ENCODE results near the gene PRCD.
A peak's percentile ranks its signal among the peaks of the same experiment; 100 is the strongest.
"Not testable (repeated sequence)": the region's sequence is repeated elsewhere in the genome, so short reads cannot be mapped to it uniquely, and the experiment has no call there.

PRCD gene

GRCh38 chr17:76504117-76504516 lies 35.7 kb upstream of the PRCD start:
- no peak overlapping the region for H3K4me3 ChIP-seq (ENCODE audit: low read depth, low read length)
- TF ChIP-seq, protein P1, sequence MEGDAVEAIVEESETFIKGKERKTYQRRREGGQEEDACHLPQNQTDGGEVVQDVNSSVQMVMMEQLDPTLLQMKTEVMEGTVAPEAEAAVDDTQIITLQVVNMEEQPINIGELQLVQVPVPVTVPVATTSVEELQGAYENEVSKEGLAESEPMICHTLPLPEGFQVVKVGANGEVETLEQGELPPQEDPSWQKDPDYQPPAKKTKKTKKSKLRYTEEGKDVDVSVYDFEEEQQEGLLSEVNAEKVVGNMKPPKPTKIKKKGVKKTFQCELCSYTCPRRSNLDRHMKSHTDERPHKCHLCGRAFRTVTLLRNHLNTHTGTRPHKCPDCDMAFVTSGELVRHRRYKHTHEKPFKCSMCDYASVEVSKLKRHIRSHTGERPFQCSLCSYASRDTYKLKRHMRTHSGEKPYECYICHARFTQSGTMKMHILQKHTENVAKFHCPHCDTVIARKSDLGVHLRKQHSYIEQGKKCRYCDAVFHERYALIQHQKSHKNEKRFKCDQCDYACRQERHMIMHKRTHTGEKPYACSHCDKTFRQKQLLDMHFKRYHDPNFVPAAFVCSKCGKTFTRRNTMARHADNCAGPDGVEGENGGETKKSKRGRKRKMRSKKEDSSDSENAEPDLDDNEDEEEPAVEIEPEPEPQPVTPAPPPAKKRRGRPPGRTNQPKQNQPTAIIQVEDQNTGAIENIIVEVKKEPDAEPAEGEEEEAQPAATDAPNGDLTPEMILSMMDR (IDR thresholded peaks at IDR 0.05; ENCODE audit: borderline replicate concordance, insufficient read depth, low read depth, low read length), result no peak

GRCh38 chr17:76506408-76507345 lies 33.2 kb upstream of the PRCD start:
- no peak overlapping the region for H3K4me3 ChIP-seq (ENCODE audit: low read depth, low read length)

DNA sequence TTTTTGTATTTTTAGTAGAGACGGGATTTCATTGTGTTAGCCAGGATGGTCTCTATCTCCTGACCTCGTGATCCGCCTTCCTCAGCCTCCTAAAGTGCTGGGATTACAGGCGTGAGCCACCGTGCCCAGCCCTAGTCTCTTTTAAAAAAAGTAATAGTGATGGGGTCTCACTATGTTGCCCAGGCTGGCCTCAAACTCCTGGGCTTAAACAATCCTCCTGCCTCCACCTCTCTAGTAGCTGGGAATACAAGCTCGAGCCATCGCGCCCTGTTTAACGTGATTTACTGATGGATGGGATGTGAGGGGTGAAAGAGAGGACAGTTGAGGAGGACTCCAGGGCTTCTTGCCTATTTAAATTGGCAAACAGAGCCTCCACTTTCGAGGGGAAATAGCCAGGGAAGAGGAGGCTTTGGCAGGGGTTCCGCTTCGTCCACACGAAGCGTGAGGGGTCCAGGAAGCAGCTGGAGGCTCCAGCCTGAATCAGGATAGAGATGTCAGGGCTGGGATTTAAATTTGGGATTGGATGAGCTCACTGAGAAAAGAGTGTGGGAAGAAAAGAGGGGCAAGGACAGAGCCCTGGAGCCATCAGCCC lies 31.3 kb upstream of the PRCD start:
- not testable (repeated sequence) for H3K4me3 ChIP-seq (ENCODE audit: low read depth, low read length)

More at GRCh38 chr17:76506408-76507345, 33.2 kb upstream of the PRCD start:
- TF ChIP-seq, protein P1 (IDR thresholded peaks at IDR 0.05; ENCODE audit: borderline replicate concordance, insufficient read depth, low read depth, low read length), result peak; percentile 81

GRCh38 chr17:76510831-76511244 lies 29.0 kb upstream of the PRCD start:
- no peak overlapping the region for H3K4me3 ChIP-seq (ENCODE audit: low read depth, low read length)
- TF ChIP-seq, protein P1 (IDR thresholded peaks at IDR 0.05; ENCODE audit: borderline replicate concordance, insufficient read depth, low read depth, low read length), result no peak

GRCh38 chr17:76511668-76512365 lies 28.0 kb upstream of the PRCD start:
- TF ChIP-seq, protein P1 (IDR thresholded peaks at IDR 0.05; ENCODE audit: borderline replicate concordance, insufficient read depth, low read depth, low read length), result no peak
- no peak overlapping the region for H3K4me3 ChIP-seq (ENCODE audit: low read depth, low read length)

DNA sequence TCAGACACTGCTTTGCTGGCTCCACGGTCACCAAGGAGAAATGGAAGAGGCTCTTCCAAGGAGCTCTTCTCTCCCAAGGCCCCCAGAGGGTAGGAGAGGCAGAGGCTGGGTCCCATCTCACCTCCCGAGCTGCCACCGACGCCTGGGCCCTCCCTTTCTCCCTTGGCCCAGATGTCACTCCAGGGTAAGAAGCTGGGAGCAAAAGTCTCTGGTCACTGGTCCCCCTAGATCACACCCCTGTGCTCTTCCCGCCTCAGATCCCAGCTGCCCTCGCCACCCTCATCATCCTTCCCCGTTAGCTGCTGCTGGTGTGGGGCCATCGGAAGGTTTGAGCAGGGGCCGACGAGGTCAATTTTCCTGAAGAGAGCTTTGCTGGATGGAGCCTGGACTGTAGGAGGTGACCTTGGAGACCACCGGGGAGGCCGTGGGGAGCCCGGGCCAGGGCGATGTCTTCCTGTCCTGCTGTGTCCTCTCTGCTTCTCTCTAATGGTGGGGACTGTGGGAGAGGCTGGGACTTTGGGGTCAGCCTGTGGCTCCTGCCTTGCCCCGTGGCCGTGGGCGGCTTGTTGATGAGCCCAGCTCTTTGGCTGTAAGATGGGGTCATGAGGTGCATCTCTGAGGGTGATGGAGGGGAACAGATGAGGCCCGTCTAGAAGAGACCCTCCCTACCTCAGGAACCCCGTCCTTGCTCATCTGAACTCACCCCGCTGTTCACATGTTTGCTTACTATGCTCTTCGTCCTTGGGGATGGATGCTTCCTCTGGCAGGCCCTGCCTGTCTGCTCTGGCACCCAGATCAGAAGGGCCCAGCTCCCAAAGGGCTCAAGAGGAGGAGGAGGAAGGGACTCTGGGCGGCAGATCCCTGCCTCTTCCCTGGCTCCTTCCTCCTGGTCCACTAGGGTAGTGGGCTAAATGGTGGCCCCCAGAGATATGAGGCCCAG lies 27.2 kb upstream of the PRCD start:
- H3K4me3 ChIP-seq (ENCODE audit: low read depth, low read length), result no peak overlapping the region
- TF ChIP-seq, protein P1 (IDR thresholded peaks at IDR 0.05; ENCODE audit: borderline replicate concordance, insufficient read depth, low read depth, low read length), result no peak

Measured in GM12875 (cell line).